SK-N-MC (cell line): ENCODE results near the gene CLCN4.

Experiments
- DNase-seq: peaks from one replicate; pipeline ENCODE4 v3.0.0-alpha.2; 2011; ENCODE audit warnings: low read depth, low spot score
- H3K27ac ChIP-seq: fragments of 200-600 bp; sonication (generic); 2 replicates; pipeline ENCODE4 v1.5.1; 2016; ENCODE audit warnings: mixed run types
- H3K36me3 ChIP-seq: fragments of 200-600 bp; sonication (generic); 2 replicates; pipeline ENCODE4 v1.6.1; 2017; ENCODE audit warnings: antibody characterized with exemption, low read length, mixed read lengths; ENCODE audit not compliant: insufficient read depth
- H3K4me3 ChIP-seq: fragments of 200-600 bp; sonication (generic); 2 replicates; pipeline ENCODE4 v1.5.1; 2016
- H3K9ac ChIP-seq: fragments of 200-600 bp; sonication (generic); 2 replicates; pipeline ENCODE4 v1.8.0; 2017; ENCODE audit warnings: mixed run types, mixed read lengths; ENCODE audit not compliant: insufficient read length
- H3K9me3 ChIP-seq: fragments of 200-600 bp; sonication (generic); 2 replicates; pipeline ENCODE4 v1.6.1; 2017; ENCODE audit warnings: low read depth, mild to moderate bottlenecking, antibody characterized with exemption, low read length, moderate library complexity, mixed read lengths
- EZH2 ChIP-seq: fragments of 200-600 bp; sonication (generic); IDR thresholded peaks from one replicate; pipeline ENCODE4 v1.6.1; 2017; ENCODE audit warnings: antibody characterized with exemption
- FOXP2 ChIP-seq: optimal IDR thresholded peaks from 2 replicates; pipeline ENCODE3; 2011; ENCODE audit warnings: mild to moderate bottlenecking, moderate library complexity; ENCODE audit not compliant: insufficient read depth; ENCODE audit errors: extremely low read length, control extremely low read depth
- POLR2AphosphoS5 ChIP-seq: IDR thresholded peaks from 2 replicates; pipeline ENCODE4 v1.6.1; 2012; ENCODE audit warnings: mild to moderate bottlenecking, low read depth, low read length, borderline replicate concordance

CLCN4 gene

GRCh38 chrX:10231461-10231860 is 74.7 kb downstream of the CLCN4 start:
- H3K36me3 ChIP-seq: no peaks in the 10 kb centered on the region
- no peak overlapping the region for H3K27ac ChIP-seq
- H3K4me3 ChIP-seq: no peak overlapping the region
- TF ChIP-seq FOXP2: no peak
- no peak for TF ChIP-seq EZH2
- no peak for TF ChIP-seq POLR2AphosphoS5
- DNase-seq: no peak
- H3K9me3 ChIP-seq: no peaks in the 10 kb centered on the region
- H3K9ac ChIP-seq: no peak overlapping the region

GRCh38 chrX:10233173-10233572 is 76.4 kb downstream of the CLCN4 start:
- no peak overlapping the region for H3K27ac ChIP-seq
- DNase-seq: no peak

GRCh38 chrX:10233696-10234095 is 76.9 kb downstream of the CLCN4 start:
- Histone ChIP-seq H3K9me3 (no peaks in the 10 kb centered on the region), H3K27ac (no peak overlapping the region), H3K4me3 (no peak overlapping the region), H3K9ac (no peak overlapping the region), H3K36me3 (no peaks in the 10 kb centered on the region)
- no peak for DNase-seq
- TF ChIP-seq POLR2AphosphoS5 (no peak), EZH2 (no peak), FOXP2 (no peak)

More at GRCh38 chrX:10233173-10233572, 76.4 kb downstream of the CLCN4 start:
- H3K9ac ChIP-seq: no peak overlapping the region
- TF ChIP-seq EZH2 (no peak), POLR2AphosphoS5 (no peak), FOXP2 (no peak)
- no peaks in the 10 kb centered on the region for H3K9me3 ChIP-seq
- no peak overlapping the region for H3K4me3 ChIP-seq
- H3K36me3 ChIP-seq: no peaks in the 10 kb centered on the region

- H3K9ac ChIP-seq: no peak overlapping the region
- TF ChIP-seq FOXP2 (no peak), POLR2AphosphoS5 (no peak), EZH2 (no peak)
- no peaks in the 10 kb centered on the region for H3K9me3 ChIP-seq
- H3K27ac ChIP-seq: no peak overlapping the region
- no peaks in the 10 kb centered on the region for H3K36me3 ChIP-seq
- H3K4me3 ChIP-seq: no peak overlapping the region
- DNase-seq: no peak
Observed at GRCh38 chrX:10235851-10236250, 79.1 kb downstream of the CLCN4 start.

GRCh38 chrX:10237241-10237640 is 80.5 kb downstream of the CLCN4 start:
- Histone ChIP-seq H3K9me3 (no peaks in the 10 kb centered on the region), H3K4me3 (no peak overlapping the region), H3K36me3 (no peaks in the 10 kb centered on the region), H3K27ac (no peak overlapping the region), H3K9ac (no peak overlapping the region)
- no peak for TF ChIP-seq POLR2AphosphoS5
- no peak for TF ChIP-seq FOXP2
- no peak for TF ChIP-seq EZH2
- no peak for DNase-seq

GRCh38 chrX:10239611-10240064 is 82.9 kb downstream of the CLCN4 start:
- Histone ChIP-seq H3K4me3 (no peak overlapping the region), H3K9ac (no peak overlapping the region), H3K36me3 (no peaks in the 10 kb centered on the region), H3K9me3 (no peaks in the 10 kb centered on the region), H3K27ac (no peak overlapping the region)
- TF ChIP-seq POLR2AphosphoS5: no peak
- TF ChIP-seq EZH2: no peak
- TF ChIP-seq FOXP2: no peak
- no peak for DNase-seq

GRCh38 chrX:10240918-10241317 is 84.1 kb downstream of the CLCN4 start:
- no peak for DNase-seq
- no peak overlapping the region for H3K27ac ChIP-seq
- H3K36me3 ChIP-seq: no peaks in the 10 kb centered on the region
- TF ChIP-seq EZH2 (no peak), POLR2AphosphoS5 (no peak), FOXP2 (no peak)
- no peaks in the 10 kb centered on the region for H3K9me3 ChIP-seq
- no peak overlapping the region for H3K4me3 ChIP-seq
- H3K9ac ChIP-seq: no peak overlapping the region

- Histone ChIP-seq H3K9me3 (no peaks in the 10 kb centered on the region), H3K4me3 (no peak overlapping the region), H3K36me3 (no peaks in the 10 kb centered on the region), H3K27ac (no peak overlapping the region), H3K9ac (no peak overlapping the region)
- no peak for TF ChIP-seq FOXP2
- no peak for TF ChIP-seq POLR2AphosphoS5
- no peak for TF ChIP-seq EZH2
- DNase-seq: no peak
Observed at GRCh38 chrX:10242026-10242425, 85.3 kb downstream of the CLCN4 start.

GRCh38 chrX:10243106-10243505 is 86.3 kb downstream of the CLCN4 start:
- Histone ChIP-seq H3K4me3 (no peak overlapping the region), H3K9me3 (no peaks in the 10 kb centered on the region), H3K36me3 (no peaks in the 10 kb centered on the region), H3K9ac (no peak overlapping the region), H3K27ac (no peak overlapping the region)
- TF ChIP-seq EZH2 (no peak), POLR2AphosphoS5 (no peak), FOXP2 (no peak)
- no peak for DNase-seq
